GM12878 (cell line): ENCODE data around the gene AMPD2. TPM values are rescaled to one million over a fixed set of nuclear protein-coding genes. Genes with fewer than 3 reads are reported as not detected.

Experiments used
- ATAC-seq: fragments of 200-7000 bp; cut with Tn5 transposase; 3 replicates; pipeline ENCODE4 v1.9.1; 2020; ENCODE audit warnings: mild to moderate bottlenecking, moderate library complexity
- BruUV-seq: library from RNA; stranded (reverse); fragments of 400-500 nt; replicated peaks from 2 replicates; lab custom pipeline; 2021; lab: Mats Ljungman, UMichigan
- CTCF ChIA-PET: fragments of 300-600 bp; sonication (Branson Sonifier 250); formaldehyde crosslinking; extraction: SDS; loops from one replicate; lab custom pipeline; 2021; ENCODE audit warnings: inconsistent platforms; lab: Yijun Ruan, JAX
- POLR2A ChIA-PET: fragments of 350-600 bp; formaldehyde crosslinking; extraction: SDS; loops from one replicate; lab custom pipeline; 2021; ENCODE audit warnings: inconsistent platforms; lab: Charles Lee
- RAD21 ChIA-PET: fragments of 300-600 bp; sonication (Branson Sonifier 250); formaldehyde crosslinking; loops from one replicate; lab custom pipeline; 2023; ENCODE audit warnings: antibody characterized with exemption; ENCODE audit not compliant: unreplicated experiment; lab: Charles Lee
- SMC1A ChIA-PET: fragments of 300-600 bp; sonication (Branson Sonifier 250); formaldehyde crosslinking; loops from one replicate; lab custom pipeline; 2023; ENCODE audit not compliant: unreplicated experiment, uncharacterized antibody; lab: Charles Lee
- DNase-seq: peaks from one replicate; pipeline ENCODE4 v3.0.0-alpha.2; 2011; ENCODE audit warnings: low read depth, low spot score
- FAIRE-seq: peaks from 3 replicates; lab custom pipeline; 2011; peaks lifted over from hg19 to GRCh38; lab: Jason Lieb, UNC
- H2AFZ ChIP-seq: 2 replicates; pipeline ENCODE4 v1.6.0; 2011; ENCODE audit warnings: low read depth, low read length, control low read depth; ENCODE audit not compliant: control insufficient read depth
- H3K27ac ChIP-seq: 2 replicates; pipeline ENCODE4 v1.5.1; 2011; ENCODE audit warnings: control low read depth; ENCODE audit not compliant: control insufficient read depth, insufficient read depth
- H3K27me3 ChIP-seq, 2 experiments: replicated peaks in 1 of 2; 2 replicates each; pipeline versions ENCODE4 v1.6.0 to v1.6.1; 2011; ENCODE audit warnings: low read length in 1 of 2; ENCODE audit not compliant: control insufficient read depth in 2 of 2, insufficient read depth in 2 of 2
- H3K36me3 ChIP-seq, 2 experiments: 2 replicates each; pipeline ENCODE4 v1.5.1; 2011; ENCODE audit warnings: low read length in 1 of 2; ENCODE audit not compliant: control insufficient read depth in 2 of 2, insufficient read depth in 2 of 2
- H3K4me1 ChIP-seq: 2 replicates; pipeline ENCODE4 v1.6.1; 2011; ENCODE audit warnings: mild to moderate bottlenecking, low read length, moderate library complexity, mixed read lengths; ENCODE audit not compliant: control insufficient read depth, insufficient read depth
- H3K4me2 ChIP-seq: 2 replicates; pipeline ENCODE4 v1.6.0; 2011; ENCODE audit warnings: control low read depth; ENCODE audit not compliant: control insufficient read depth, insufficient read depth
- H3K4me3 ChIP-seq: fragments of 200-600 bp; sonication (generic); 2 replicates; pipeline ENCODE4 v1.5.1; 2016
- H3K79me2 ChIP-seq: 2 replicates; pipeline ENCODE4 v1.6.0; 2011; ENCODE audit warnings: low read length; ENCODE audit not compliant: control insufficient read depth, insufficient read depth
- H3K9ac ChIP-seq: 2 replicates; pipeline ENCODE4 v1.8.0; 2011; ENCODE audit warnings: low read length, control low read depth, mixed read lengths; ENCODE audit not compliant: control insufficient read depth, insufficient read depth
- H3K9me3 ChIP-seq: replicated peaks from 3 replicates; pipeline ENCODE4 v1.5.1; 2011; ENCODE audit warnings: mild to moderate bottlenecking, low read length; ENCODE audit not compliant: control insufficient read depth, insufficient read depth
- H4K20me1 ChIP-seq: 2 replicates; pipeline ENCODE4 v1.6.0; 2011; ENCODE audit not compliant: control insufficient read depth, insufficient read depth
- ATF3 ChIP-seq: IDR thresholded peaks from 2 replicates; pipeline ENCODE4 v1.6.1; 2011; ENCODE audit warnings: low read depth, mild to moderate bottlenecking, low read length, moderate library complexity, borderline replicate concordance; ENCODE audit errors: extremely low read depth
- CEBPB ChIP-seq, 2 experiments: fragments of 150-350 bp in 1 of 2; IDR thresholded peaks; 2 replicates each; pipeline ENCODE4 v1.6.1; 2012 to 2014; ENCODE audit warnings: low read depth in 2 of 2, low read length in 2 of 2, borderline replicate concordance in 1 of 2, inconsistent platforms in 1 of 2
- CREM ChIP-seq: IDR thresholded peaks from 2 replicates; pipeline ENCODE4 v1.6.1; 2014; ENCODE audit warnings: antibody characterized with exemption, low read depth
- EZH2 ChIP-seq: IDR thresholded peaks from 2 replicates; pipeline ENCODE4 v1.6.1; 2012; ENCODE audit warnings: low read depth, mild to moderate bottlenecking, control low read depth, inconsistent platforms, low read length, borderline replicate concordance; ENCODE audit not compliant: control insufficient read depth
- GABPA ChIP-seq: IDR thresholded peaks from 2 replicates; pipeline ENCODE4 v1.6.1; 2014; ENCODE audit warnings: antibody characterized with exemption, low read depth, mild to moderate bottlenecking, inconsistent platforms
- HDGF ChIP-seq: fragments of 450-650 bp; IDR thresholded peaks from 2 replicates; pipeline ENCODE4 v1.6.1; 2016; ENCODE audit warnings: antibody characterized with exemption
- USF2 ChIP-seq: IDR thresholded peaks from 2 replicates; pipeline ENCODE4 v1.6.1; 2011; ENCODE audit warnings: low read depth, low read length, improper control_type of control experiment, borderline replicate concordance
- ZNF207 ChIP-seq: fragments of 450-650 bp; IDR thresholded peaks from 2 replicates; pipeline ENCODE4 v1.6.1; 2014; ENCODE audit warnings: antibody characterized with exemption, mild to moderate bottlenecking, borderline replicate concordance
- WGBS: methylation state at CpG from one replicate; pipeline ENCODE4 v1.1.6; 2016; ENCODE audit warnings: low lambda C conversion rate; ENCODE audit not compliant: insufficient replicate concordance, insufficient coverage; ENCODE audit errors: missing lambda C conversion rate; 5-methylcytosine and 5-hydroxymethylcytosine counted together
- in situ Hi-C: fragments of 300-500 bp; cut with MboI; formaldehyde crosslinking; loops from 9 replicates; pipeline ENCODE4 v1.14.3; 2018; ENCODE audit warnings: mixed read lengths
- intact Hi-C: fragments of 100-400 bp; cut with micrococcal nuclease; formaldehyde crosslinking; loops from one replicate; pipeline ENCODE4 v1.14.2; 2022; ENCODE audit not compliant: unreplicated experiment
- polyA plus RNA-seq, 11 experiments: library from polyadenylated mRNA; depleted of rRNA in 4 of 11; unstranded in 6 of 11; stranded (reverse) in 5 of 11; fragments of >200 nt; fragmentation: Nextera tagmentation in 4 of 11; fragmentation: Illumina TruSeq in 1 of 11; extraction: Ambion mirVana in 4 of 11; extraction: Trizol in 1 of 11; gene quantifications; 1 replicate in 1 of 11; 2 replicates in 10 of 11; pipeline versions ENCODE4 v1.2.1 to v1.2.3, GENCODE V29; 2011 to 2016; ENCODE audit warnings: inconsistent platforms in 2 of 11, missing spikeins in 2 of 11, low read depth in 1 of 11
- total RNA-seq, 4 experiments: library from RNA; depleted of rRNA in 3 of 4; stranded (reverse); fragments of >200 nt in 3 of 4; fragmentation: Illumina TruSeq in 1 of 4; extraction: Trizol in 1 of 4; gene quantifications; 2 replicates each; pipeline versions ENCODE4 v1.2.1 to v1.2.3, GENCODE V29; 2013 to 2021

The AMPD2 gene
- total and polyA plus RNA-seq, 10 of the 15 experiments (the other 5 are each of a cell fraction or from before 2014, with no cell fraction given), result 2.0 to 75.9 (median 31.3) TPM

- TF ChIP-seq USF2 (no peak), ZNF207 (no peak), GABPA (no peak), CEBPB (IDR thresholded peaks at IDR 0.05; ENCODE audit: borderline replicate concordance in 1 of 2, low read depth in 2 of 2, low read length in 2 of 2) (no peak), HDGF (no peak), CREM (no peak), EZH2 (no peak), ATF3 (no peak)
- Histone ChIP-seq H3K4me1 (no peaks in the 10 kb centered on the region), H3K36me3 (no peaks in the 10 kb centered on the region; a peak in 1 of 4 replicates), H3K79me2 (no peaks in the 10 kb centered on the region), H3K4me3 (no peak overlapping the region), H3K27ac (no peak overlapping the region), H3K9me3 (no peaks in the 10 kb centered on the region), H3K9ac (no peak overlapping the region), H3K4me2 (no peak overlapping the region), H4K20me1 (no peaks in the 10 kb centered on the region), H2AFZ (no peak overlapping the region), H3K27me3 (no peaks in the 10 kb centered on the region)
- no TSS peak for BruUV-seq
- RAD21 ChIA-PET, result no interaction called here
- no peak for DNase-seq
- CTCF ChIA-PET, result no interaction called here
- in situ Hi-C loops, result no loop called here
- intact Hi-C loops, result no loop called here
- no peak for FAIRE-seq
- POLR2A ChIA-PET, result no interaction called here
- ATAC-seq, result no peak
- WGBS, result 97% methylated on average over 3 of the region's 3 CpGs
- SMC1A ChIA-PET, result interaction anchor here (1.4 kb wide), 1 partner anchor 53 kb away, joined by 4 read pairs; no protein-coding TSS in a partner anchor
Measured at GRCh38 chr1:109603229-109603628, 16.4 kb upstream of the AMPD2 start.
